GM19468 (cell line): Measurements from ENCODE around the gene TFE3.
"Not testable (repeated sequence)": the region's sequence is repeated elsewhere in the genome, so short reads cannot be mapped to it uniquely, and the experiment has no call there.

Source experiments
- ATAC-seq: cut with Tn5 transposase; IDR thresholded peaks from one replicate; pipeline ENCODE4 v1.9.1; 2021; ENCODE audit warnings: mild to moderate bottlenecking, moderate library complexity, moderate number of reproducible peaks; ENCODE audit not compliant: unreplicated experiment; ENCODE audit errors: extremely low read depth

Gene TFE3

GRCh38 chrX:49003696-49004095 is 39.5 kb downstream of the TFE3 start:
- no peak for ATAC-seq

- ATAC-seq = peak; percentile 60
These were observed 40.8 kb downstream of the TFE3 start, which contains the start of gene GRIPAP1 for GRCh38 chrX:49002091-49002935. TSS of gene GRIPAP1 (minus strand) at chrX:49002264. CDS start at chrX:49002229, 35 bp downstream.

GRCh38 chrX:49001521-49002090 is 41.6 kb downstream of the TFE3 start:
- no peak for ATAC-seq

- no peak for ATAC-seq
These were observed 42.5 kb downstream of the TFE3 start for GRCh38 chrX:49000636-49001035.

- ATAC-seq = no peak
These were observed 44.1 kb downstream of the TFE3 start for GRCh38 chrX:48999030-48999429.

- ATAC-seq = no peak
These were observed 44.8 kb downstream of the TFE3 start for GRCh38 chrX:48998391-48998790.

GRCh38 chrX:48997865-48998264 is 45.3 kb downstream of the TFE3 start:
- ATAC-seq = no peak

- ATAC-seq = no peak
These were observed 45.7 kb downstream of the TFE3 start for GRCh38 chrX:48997455-48997854.

- no peak for ATAC-seq
These were observed 46.2 kb downstream of the TFE3 start for GRCh38 chrX:48996969-48997368.

GRCh38 chrX:48992341-48992740 is 50.8 kb downstream of the TFE3 start:
- no peak for ATAC-seq

- ATAC-seq = no peak
These were observed 53.7 kb downstream of the TFE3 start for GRCh38 chrX:48989483-48989882.

GRCh38 chrX:48983896-48984295 is 59.3 kb downstream of the TFE3 start:
- no peak for ATAC-seq

- no peak for ATAC-seq
These were observed 60.1 kb downstream of the TFE3 start for GRCh38 chrX:48983081-48983480.

GRCh38 chrX:48981178-48981577 is 62.0 kb downstream of the TFE3 start:
- no peak for ATAC-seq

- not testable (repeated sequence) for ATAC-seq
These were observed 62.8 kb downstream of the TFE3 start for GRCh38 chrX:48980341-48980740.
